NCI-H510A (cell line): ENCODE data around the gene CHID1.
A peak's percentile ranks its signal among the peaks of the same experiment; 100 is the strongest.

Experiments
- DNase-seq: peaks from one replicate; lab custom pipeline; 2025; lab: John Stamatoyannopoulos, UW

CHID1 gene

GRCh38 chr11:849951-850774 is 60.4 kb downstream of the CHID1 start:
- DNase-seq, result no peak

DNA sequence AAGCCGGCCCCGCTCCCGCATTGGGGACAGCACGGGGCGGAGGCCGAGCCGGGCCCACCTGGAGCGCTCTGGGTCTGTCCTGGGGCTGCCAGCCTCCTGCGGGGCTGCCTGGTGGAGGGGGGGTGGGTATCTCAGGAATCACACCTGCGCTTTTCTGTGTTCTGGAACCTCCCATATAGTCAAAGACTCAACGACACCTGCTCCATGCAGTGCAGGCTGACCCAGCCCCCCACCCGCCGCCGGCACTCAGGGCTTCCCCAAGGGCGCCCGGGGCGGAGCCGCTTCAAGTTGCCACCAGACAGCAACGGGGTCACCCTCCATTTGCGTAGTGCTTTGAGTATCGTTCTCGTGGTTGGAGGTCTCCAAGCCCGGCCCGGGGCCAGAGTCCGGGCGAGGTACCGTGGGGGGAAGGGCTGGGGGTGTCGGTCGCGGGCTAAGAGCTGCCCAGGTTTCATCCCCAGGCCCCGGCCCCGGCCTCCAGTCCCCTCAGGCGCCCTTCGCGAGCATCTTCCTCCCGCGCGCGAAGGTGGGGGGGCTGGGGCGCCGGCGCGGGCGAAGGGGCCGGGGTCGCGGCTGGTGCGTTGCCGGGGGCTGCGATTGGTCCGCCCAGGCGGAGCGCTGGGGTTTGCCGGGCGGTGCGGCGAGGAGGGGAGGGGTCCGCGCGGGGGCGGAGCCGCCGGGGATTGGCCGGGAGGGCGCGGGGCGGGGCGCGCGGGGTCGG is 61.3 kb downstream of the CHID1 start:
- peak; percentile 41 for DNase-seq

GRCh38 chr11:848380-848931 is 62.2 kb downstream of the CHID1 start:
- no peak for DNase-seq

GRCh38 chr11:847876-848275 is 62.7 kb downstream of the CHID1 start:
- no peak for DNase-seq

GRCh38 chr11:846496-847098 is 64.0 kb downstream of the CHID1 start:
- no peak for DNase-seq

- DNase-seq, result no peak
Measured at GRCh38 chr11:845872-846495, 64.6 kb downstream of the CHID1 start.

- DNase-seq, result no peak
Measured at GRCh38 chr11:844693-845644, 65.6 kb downstream of the CHID1 start.

DNA sequence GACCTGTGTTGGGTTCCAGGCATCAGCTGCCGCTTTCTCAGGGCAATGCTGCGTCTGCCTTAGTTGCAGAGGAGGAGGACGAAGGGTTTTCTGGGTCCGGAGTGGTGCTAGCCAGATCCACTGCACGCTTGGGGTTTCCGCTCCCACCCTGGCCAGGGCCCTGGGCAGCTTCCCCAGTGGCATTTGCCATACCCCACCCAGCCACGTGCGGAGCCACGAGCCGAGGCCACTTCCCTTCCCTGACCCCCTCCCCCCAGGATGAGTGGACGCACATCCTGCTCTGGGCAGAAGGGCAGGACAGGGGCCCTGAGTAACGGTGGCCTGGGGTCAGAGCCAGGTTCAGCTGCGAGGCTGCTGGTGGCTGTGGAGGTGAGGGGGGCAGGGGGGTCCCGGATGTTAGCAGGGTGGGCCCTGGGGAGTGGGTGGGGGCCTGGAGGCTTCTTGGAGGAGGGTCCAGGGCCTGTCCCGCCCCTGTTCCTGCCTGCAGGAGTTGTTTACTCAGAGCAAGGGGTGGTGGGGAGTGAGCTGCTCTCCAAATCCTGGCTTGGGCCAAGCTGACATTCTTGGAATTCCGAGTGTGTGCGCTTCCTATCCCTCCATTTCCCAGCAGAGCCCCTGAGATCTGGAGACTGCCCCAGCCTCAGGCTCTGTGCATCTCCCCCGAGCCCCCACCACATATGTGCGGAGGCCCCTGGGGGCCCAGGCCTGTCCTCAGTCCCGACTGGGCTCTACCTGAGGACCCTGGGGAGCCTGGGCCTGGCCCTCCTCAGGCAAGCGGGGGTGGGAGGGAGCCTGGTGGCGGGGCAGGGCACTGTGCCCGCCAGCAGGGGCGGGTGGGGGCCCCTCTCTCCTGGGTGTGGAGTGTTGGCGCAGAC is 66.6 kb downstream of the CHID1 start:
- no peak for DNase-seq

- no peak for DNase-seq
Measured at GRCh38 chr11:843086-843734, 67.4 kb downstream of the CHID1 start.

GRCh38 chr11:842370-843002 is 68.1 kb downstream of the CHID1 start, which contains the start of the genes POLR2L and TSPAN4:
Gene POLR2L, minus strand, starts transcription at chr11:842529. Its CDS starts 21 bp downstream, at chr11:842508.
Gene TSPAN4, plus strand, starts transcription at chr11:842852. Its CDS starts 7,453 bp downstream, at chr11:850305.
- peak; percentile 73 for DNase-seq

DNA sequence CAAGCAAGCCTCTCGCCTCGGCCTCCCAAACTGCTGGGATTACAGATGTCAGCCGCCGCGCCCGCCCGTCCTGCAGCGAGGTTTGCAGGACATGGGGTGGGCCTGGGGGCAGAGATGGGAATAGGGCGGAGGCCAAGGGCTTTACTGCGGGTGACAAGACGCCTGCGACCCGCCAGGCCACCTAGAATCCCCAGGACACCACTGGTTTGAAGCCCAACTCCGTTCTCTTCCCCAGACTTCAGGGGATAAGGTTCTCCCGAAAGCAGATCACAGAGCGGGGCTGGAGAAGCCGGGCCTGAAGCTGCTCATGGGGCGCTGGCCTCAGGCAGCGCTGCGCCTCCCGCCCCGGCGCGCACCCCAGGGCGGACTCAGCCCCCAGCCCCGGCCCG is 68.6 kb downstream of the CHID1 start:
- no peak for DNase-seq

DNA sequence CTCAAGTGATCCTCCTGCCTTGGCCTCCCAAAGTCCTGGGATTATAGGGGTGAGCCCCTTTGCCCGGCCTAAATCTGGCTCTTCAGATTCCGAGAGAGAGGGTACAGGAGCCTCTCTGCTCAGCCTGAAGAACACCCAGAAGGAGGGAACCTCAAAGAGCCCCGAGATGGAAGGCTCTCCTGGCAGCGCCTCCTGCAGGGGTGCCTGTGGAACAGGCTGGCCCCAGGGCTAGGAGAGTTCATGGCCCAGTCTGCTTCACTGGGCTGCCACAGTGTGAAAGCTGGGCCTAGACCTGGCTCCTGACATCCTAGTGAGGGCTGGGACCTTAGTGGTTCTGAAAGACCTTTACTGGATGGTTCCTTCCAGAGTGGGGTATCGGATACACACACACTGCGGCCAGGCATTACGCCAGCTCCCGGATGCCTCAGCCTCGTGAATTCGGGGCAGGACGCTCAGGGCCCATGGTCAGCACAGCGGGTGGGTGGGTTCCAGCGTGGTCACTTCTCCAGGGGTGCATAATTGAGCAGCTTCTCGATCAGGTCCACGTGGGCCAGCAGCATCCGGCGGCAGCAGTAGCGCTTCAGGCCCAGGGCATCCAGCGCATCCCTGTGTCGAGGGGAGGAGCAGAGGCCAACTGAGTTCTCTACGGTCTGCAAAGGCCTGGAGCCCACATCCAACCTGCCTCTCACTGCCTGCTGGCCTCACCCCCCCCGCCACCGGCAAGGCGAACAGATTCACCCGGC is 70.6 kb downstream of the CHID1 start:
- DNase-seq, result no peak

DNA sequence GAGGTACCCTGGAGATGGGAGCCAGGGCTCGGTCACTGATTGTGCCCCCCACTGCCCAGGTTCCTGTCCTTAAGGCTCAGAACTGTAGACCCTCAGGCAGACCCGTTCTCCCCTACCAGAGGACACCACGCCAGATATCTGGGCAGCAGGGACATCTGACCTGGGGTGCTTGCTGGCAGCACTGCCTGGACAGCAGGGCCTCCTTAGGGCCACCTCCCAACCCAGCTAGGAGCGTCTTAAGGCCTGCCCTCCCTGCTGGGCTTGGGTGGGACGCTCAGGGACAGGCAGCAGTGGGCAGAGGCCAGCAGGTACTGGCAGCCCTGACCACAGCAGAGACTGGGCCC is 71.4 kb downstream of the CHID1 start:
- no peak for DNase-seq

DNA sequence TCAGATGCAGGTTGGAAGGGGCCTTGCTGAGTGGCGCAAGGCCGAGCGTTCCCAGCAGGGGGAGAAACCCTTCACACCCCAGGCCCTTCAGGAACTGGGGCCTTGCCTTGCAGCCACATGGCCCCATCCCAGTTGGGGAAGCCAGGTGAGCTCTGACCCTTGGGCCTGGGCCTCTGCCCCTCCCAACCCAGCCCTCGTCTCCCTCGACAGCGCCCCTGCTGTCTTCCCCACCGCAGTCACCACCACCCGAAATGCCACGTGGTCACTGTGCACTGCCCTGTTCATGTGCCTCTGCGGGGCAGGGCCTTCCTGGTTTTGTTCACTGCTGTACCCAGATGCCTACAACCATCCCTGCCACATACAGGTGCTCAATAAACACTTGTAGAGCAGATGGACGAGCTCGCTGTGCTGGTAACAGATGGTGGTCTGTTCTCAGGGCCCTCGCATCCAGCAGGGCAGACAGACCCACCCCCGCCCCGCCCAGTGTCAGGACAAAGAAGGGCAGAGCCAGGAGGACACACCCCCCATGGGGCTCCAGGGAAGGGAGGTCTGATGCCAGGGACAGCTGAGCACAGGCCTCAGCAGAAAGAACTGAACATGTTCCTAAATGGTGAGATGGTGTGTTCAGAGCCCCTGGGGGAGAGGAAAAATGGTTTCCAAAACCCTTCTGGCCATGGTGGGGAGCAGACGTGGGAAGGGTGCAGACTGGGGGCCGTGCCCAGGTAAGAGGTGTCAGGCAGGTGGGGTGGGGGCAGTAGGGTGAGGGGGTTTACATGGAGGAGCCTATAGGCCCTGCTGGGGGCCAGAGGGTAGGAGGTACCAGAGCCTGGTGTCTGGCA is 72.0 kb downstream of the CHID1 start:
- no peak for DNase-seq

DNA sequence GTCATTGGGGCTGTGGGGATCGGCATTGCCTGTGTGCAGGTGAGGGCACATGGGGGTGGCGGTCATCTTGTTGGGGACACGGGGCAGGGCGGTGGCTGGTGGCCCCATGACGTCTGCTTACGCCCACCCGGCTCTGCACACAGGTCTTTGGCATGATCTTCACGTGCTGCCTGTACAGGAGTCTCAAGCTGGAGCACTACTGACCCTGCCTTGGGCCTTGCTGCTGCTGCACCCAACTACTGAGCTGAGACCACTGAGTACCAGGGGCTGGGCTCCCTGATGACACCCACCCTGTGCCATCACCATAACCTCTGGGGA is 72.7 kb downstream of the CHID1 start:
- DNase-seq, result no peak

DNA sequence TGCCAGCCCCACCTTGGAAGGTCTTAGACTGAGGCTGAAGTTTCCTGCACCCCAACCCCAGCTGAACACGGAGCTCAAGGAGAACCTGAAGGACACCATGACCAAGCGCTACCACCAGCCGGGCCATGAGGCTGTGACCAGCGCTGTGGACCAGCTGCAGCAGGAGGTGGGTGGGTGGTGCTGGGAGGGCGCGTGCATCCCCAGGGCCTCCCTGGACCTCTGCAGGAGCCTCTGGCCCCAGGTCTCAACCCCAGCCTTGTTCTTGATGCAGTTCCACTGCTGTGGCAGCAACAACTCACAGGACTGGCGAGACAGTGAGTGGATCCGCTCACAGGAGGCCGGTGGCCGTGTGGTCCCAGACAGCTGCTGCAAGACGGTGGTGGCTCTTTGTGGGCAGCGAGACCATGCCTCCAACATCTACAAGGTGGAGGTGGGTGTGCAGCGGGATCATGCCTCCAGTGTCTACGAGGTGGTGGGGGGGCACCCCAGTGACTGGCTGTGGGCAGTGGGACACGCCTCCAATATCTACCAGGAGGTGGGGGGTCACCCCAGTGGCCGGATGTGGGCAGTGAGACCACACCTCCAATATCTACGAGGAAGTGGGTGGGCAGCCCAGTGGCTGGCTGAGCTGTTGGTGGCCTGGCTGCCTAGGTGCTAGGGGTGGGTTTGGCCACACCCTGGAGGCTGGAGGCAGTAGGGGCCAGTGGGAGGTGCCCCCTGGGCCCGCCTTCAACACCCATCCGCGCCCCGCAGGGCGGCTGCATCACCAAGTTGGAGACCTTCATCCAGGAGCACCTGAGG is 73.2 kb downstream of the CHID1 start:
- DNase-seq, result no peak

DNA sequence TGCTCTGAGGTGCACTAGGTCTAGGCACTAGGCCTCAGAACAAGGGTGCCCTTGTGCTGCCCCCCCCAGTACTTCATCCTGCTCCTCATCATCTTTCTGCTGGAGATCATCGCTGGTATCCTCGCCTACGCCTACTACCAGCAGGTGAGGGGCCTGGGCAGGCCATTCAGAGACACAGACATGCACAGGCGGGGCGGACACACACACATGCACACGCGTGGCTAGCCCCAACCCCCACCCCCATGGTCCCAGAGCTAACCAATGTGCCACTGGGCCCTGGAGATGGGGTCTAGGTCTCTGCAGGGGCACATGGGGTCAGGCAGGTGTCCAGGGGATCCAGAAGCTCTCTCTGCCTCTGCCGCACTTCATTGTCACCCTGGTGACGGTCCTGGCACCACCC is 73.9 kb downstream of the CHID1 start:
- no peak for DNase-seq
